Measurements from ENCODE around the gene TPCN2. TPM values are rescaled to one million over a fixed set of nuclear protein-coding genes. Genes with fewer than 3 reads are reported as not detected.

TPCN2 gene
- total RNA-seq, 1 experiment from 2014 or later = 20.6 TPM

- no peaks in the 10 kb centered on the region for H3K36me3 ChIP-seq (ENCODE audit: control insufficient read depth, insufficient read depth, low read length)
- ATAC-seq (no peak), DNase-seq (ENCODE audit: low read depth, low spot score) (no peak)
- no TSS peak for BruUV-seq (replicated peaks)
- TF ChIP-seq, protein P1, sequence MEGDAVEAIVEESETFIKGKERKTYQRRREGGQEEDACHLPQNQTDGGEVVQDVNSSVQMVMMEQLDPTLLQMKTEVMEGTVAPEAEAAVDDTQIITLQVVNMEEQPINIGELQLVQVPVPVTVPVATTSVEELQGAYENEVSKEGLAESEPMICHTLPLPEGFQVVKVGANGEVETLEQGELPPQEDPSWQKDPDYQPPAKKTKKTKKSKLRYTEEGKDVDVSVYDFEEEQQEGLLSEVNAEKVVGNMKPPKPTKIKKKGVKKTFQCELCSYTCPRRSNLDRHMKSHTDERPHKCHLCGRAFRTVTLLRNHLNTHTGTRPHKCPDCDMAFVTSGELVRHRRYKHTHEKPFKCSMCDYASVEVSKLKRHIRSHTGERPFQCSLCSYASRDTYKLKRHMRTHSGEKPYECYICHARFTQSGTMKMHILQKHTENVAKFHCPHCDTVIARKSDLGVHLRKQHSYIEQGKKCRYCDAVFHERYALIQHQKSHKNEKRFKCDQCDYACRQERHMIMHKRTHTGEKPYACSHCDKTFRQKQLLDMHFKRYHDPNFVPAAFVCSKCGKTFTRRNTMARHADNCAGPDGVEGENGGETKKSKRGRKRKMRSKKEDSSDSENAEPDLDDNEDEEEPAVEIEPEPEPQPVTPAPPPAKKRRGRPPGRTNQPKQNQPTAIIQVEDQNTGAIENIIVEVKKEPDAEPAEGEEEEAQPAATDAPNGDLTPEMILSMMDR (IDR thresholded peaks at IDR 0.05) = no peak
- TF ChIP-seq SIN3A (IDR thresholded peaks at IDR 0.05; ENCODE audit: borderline replicate concordance, insufficient read depth, low read depth, low read length) = no peak
- no peak for TF ChIP-seq POLR2AphosphoS5 (IDR thresholded peaks at IDR 0.05; ENCODE audit: low read depth, low read length)
- TF ChIP-seq REST (IDR thresholded peaks at IDR 0.05; ENCODE audit: insufficient read depth in 1 of 2, low read depth in 2 of 2, low read length in 1 of 2) = no peak
- TF ChIP-seq TCF7L2 (IDR thresholded peaks at IDR 0.05; ENCODE audit: low read depth, low read length) = no peak
- intact Hi-C loops (cut with micrococcal nuclease; ENCODE audit: unreplicated experiment) = loop anchor here (5.0 kb wide), 1 partner anchor 138 kb away; the partner anchor contains the start of genes IGHMBP2 and MRPL21
- H3K4me1 ChIP-seq (ENCODE audit: control insufficient read depth, insufficient read depth, low read length) = peaks cover 7% of the 10 kb centered on the region; the same call in 1 of the 2 replicates
- H3K9me3 ChIP-seq (ENCODE audit: control insufficient read depth, insufficient read depth, low read depth, low read length) = no peaks in the 10 kb centered on the region
- no peaks in the 10 kb centered on the region for H3K27me3 ChIP-seq (ENCODE audit: control insufficient read depth, insufficient read depth, low read length)
- ChIA-PET POLR2A (no interaction called here), CTCF (interaction anchor here (0.5 kb wide), 1 partner anchor 218 kb away, joined by 3 read pairs; no protein-coding TSS in a partner anchor)
- in situ Hi-C loops (cut with HindIII; ENCODE audit: low pct_unique_long_range_greater_than_20kb, low sequenced_read_pairs) = no loop called here
- no peak overlapping the region for H3K27ac ChIP-seq (ENCODE audit: low read length)
- H3K4me3 ChIP-seq (ENCODE audit: low read depth in 2 of 2, low read length in 2 of 2) = no peak overlapping the region
Measured at GRCh38 chr11:69040581-69041260, 8.0 kb upstream of the TPCN2 start.

- Histone ChIP-seq H3K27me3 (ENCODE audit: control insufficient read depth, insufficient read depth, low read length) (no peaks in the 10 kb centered on the region), H3K9me3 (ENCODE audit: control insufficient read depth, insufficient read depth, low read depth, low read length) (no peaks in the 10 kb centered on the region), H3K4me1 (ENCODE audit: control insufficient read depth, insufficient read depth, low read length) (peaks cover 7% of the 10 kb centered on the region; the same call in 1 of the 2 replicates), H3K36me3 (ENCODE audit: control insufficient read depth, insufficient read depth, low read length) (no peaks in the 10 kb centered on the region), H3K4me3 (ENCODE audit: low read depth in 2 of 2, low read length in 2 of 2) (no peak overlapping the region), H3K27ac (ENCODE audit: low read length) (no peak overlapping the region)
- ATAC-seq (no peak), DNase-seq (ENCODE audit: low read depth, low spot score) (no peak)
- ChIA-PET POLR2A (no interaction called here), CTCF (no interaction called here)
- BruUV-seq (replicated peaks) = no TSS peak
- in situ Hi-C loops (cut with HindIII; ENCODE audit: low pct_unique_long_range_greater_than_20kb, low sequenced_read_pairs) = no loop called here
- intact Hi-C loops (cut with micrococcal nuclease; ENCODE audit: unreplicated experiment) = loop anchor here (5.0 kb wide), 1 partner anchor 139 kb away; the partner anchor contains the start of genes IGHMBP2 and MRPL21
- TF ChIP-seq, protein P1 (IDR thresholded peaks at IDR 0.05) = no peak
- TF ChIP-seq REST (IDR thresholded peaks at IDR 0.05; ENCODE audit: insufficient read depth in 1 of 2, low read depth in 2 of 2, low read length in 1 of 2) (no peak), POLR2AphosphoS5 (IDR thresholded peaks at IDR 0.05; ENCODE audit: low read depth, low read length) (no peak), SIN3A (IDR thresholded peaks at IDR 0.05; ENCODE audit: borderline replicate concordance, insufficient read depth, low read depth, low read length) (no peak), TCF7L2 (IDR thresholded peaks at IDR 0.05; ENCODE audit: low read depth, low read length) (no peak)
Measured at GRCh38 chr11:69041516-69041915, 7.2 kb upstream of the TPCN2 start.
